ENCODE measurements around the gene DCST1.

DNA sequence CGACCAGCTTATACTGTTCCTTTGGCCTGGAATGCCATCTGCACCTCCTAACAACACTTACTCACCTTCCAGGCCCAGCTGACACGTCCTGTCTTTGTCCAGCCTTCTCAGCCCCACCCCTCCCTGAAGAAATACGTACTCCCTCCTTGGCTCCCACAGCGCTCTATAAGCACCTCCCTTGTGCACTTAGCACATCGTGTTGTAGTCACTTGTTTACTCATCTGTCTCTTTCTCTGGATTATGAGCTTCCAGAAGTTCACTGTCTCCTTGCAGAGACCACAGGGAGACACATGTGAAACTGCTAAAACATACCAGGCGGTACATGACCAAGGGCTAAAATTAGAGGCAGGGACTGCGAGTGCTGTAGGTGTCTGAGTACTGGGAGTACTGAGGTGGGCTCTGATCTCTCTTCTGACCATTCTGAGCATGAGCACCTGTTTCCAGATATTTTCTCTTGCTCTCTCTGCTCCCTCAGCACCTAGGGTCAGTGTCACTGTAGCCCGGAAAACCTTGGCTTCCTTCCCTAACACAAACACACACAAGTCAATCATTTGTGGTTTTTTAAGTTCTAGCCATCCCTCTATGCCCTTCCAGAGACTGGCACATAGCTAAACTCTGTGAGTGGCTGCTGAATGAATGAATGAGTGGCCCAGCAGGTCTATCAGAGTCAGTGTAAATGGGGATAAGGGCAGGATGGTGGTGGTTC, 5.1 kb downstream of the DCST1 start:
- TF ChIP-seq GATA2 (IDR thresholded peaks at IDR 0.05; ENCODE audit: low read depth, low read length) = no peak
- no peak for TF ChIP-seq GATA3 (IDR thresholded peaks at IDR 0.05; ENCODE audit: low read depth, low read length)

All from SH-SY5Y (cell line).